Activated CD8-positive, alpha-beta memory T cell treated with anti-CD3 and anti-CD28 coated beads, Interleukin-2, amount 50 U/mL, for 24 hours (primary cell): ENCODE results near the gene NOSIP.
"Not testable (repeated sequence)": the region's sequence is repeated elsewhere in the genome, so short reads cannot be mapped to it uniquely, and the experiment has no call there.

ENCODE experiments used
- DNase-seq: peaks from one replicate; pipeline ENCODE4 v3.0.0-alpha.2; 2020; ENCODE audit errors: extremely low read depth

Gene NOSIP, protein sequence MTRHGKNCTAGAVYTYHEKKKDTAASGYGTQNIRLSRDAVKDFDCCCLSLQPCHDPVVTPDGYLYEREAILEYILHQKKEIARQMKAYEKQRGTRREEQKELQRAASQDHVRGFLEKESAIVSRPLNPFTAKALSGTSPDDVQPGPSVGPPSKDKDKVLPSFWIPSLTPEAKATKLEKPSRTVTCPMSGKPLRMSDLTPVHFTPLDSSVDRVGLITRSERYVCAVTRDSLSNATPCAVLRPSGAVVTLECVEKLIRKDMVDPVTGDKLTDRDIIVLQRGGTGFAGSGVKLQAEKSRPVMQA

DNA sequence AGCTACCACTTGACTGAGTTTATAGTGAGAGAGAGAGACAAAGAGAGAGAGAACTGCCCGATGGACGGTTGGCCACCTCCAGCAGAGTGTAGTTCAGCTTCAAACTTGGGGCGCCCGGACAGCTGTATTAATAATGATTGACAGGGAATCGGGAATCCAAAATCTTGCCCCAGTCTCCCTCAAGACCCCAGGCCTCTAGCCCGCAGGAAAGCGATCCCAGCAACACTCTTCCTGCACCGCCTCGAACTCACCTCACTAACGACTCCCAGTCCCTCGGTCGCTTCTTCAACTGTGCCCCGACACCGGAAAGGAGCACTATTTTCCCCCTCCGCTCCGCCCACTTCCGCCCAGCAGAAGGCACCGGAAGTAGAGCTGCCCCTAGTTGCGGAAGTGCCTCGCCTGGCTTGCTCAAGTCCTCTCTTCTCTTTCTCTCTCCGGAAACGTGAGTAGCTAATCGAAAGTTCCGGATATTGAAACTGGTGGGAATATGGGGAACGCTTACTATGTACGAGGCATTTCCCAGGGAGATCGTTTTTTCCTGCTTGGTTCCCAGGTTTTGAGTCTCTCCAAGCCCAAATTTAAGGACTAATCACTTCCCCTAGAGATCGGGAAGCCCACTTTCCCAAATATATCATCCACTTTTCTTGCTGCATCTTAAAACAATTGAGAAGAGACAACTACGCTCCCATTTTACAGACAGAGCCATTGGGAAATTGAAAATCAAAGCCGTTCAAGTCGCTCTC, at the start of gene NOSIP:
TSS of gene NOSIP (minus strand) at position 293 of the 743 bp plus-strand sequence. CDS start 19,865 bp downstream, outside the sequence.
- peak; percentile 95 for DNase-seq

DNA sequence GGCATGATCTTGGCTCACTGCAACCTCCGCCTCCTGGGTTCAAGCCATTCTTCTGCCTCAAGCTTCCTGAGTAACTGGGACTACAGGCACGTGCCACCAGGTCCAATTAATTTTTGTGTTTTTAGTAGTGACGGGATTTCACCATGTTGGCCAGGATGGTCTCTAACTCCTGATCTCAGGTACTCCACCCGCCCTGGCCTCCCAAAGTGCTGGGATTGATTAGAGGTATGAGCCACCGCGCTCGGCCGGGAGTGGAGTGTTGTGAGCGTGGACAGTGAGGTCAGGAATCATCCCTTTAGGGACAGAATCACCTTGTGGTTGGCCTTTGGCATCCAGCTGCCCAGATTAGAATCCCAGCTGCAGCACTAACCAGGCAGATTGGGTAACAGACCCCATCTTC, 49.3 kb upstream of the NOSIP start:
- no peak for DNase-seq

DNA sequence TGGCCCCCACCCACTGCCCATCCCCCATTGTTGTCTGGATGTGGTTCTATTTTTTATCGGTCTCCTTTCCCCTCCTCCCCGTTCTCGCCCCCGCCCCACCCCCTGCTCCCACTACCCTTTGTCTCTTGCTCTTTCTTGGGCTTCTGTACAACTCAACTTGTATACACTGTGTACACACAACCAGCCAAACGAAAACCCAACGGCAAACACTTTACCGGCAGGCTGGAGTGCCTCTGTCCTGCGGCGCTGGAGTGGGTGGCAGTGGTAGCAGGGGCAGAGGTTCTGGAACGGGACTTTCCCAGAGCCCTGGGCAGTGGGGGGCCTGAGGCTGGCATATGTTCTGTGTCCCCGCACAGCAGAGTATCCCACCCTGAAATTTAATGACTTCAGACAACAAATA, 45.9 kb upstream of the NOSIP start:
- no peak for DNase-seq

DNA sequence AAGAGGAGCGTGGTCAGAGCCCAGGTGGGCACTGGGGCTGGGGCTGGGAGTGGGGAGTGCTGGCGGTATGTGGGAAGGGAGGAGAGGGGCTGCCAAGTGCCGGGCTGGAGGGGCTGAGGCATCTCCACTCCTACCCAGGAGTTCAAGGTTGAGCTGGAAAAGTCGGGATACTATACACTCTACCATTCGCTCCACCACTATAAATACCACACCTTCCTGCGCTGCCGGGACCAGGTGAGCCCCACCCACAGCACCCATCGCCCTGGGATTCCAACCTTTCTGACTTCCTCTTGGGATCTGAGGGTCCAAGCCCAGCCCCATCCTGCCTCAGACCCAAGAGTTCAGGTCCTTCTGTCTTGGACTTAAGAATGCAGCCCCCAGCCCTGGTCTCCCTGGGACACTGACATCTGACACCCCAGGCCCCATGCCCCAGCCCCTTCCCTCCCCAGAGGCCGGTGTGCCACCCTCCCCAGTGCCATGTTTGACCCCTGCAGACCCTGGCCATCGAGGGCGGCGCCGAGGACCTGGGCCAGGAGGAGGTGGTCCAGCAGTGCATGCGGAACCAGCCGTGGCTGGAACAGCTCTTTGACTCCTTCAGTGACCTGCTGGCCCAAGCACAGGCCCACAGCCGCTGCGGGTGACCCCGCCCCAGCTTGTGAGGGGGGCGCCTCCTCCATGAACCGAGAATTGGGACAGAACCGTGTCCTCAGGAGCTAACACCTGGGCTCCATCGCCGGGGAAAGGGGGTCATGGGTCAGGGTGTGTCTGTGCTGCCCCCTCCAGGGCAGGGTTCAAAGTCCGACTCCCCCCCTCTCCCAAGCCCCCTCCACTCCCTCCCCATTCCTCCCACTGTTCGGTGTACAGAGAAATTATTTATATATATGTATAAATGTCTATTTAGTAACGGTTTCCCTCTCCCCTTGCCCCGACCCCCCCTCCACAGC, 44.9 kb upstream of the NOSIP start:
- no peak for DNase-seq

DNA sequence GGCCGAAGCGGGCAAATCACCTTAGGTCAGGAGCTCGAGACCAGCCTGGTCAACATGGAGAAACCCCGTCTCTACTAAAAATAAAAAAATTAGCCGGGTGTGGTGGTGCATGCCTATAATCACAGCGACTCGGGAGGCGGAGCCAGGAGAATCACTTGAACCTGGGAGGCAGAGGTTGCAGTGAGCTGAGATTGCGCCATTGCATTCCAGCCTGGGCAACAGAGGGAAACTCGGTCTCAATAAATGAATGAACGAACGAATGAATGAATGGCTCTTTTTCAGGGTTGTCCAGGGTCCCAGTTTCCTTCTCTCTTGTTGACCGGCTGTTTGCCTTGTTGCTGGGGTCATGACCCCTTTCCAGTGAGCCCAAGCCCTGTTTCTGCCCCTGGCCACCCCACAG, 37.5 kb upstream of the NOSIP start:
- not testable (repeated sequence) for DNase-seq

DNA sequence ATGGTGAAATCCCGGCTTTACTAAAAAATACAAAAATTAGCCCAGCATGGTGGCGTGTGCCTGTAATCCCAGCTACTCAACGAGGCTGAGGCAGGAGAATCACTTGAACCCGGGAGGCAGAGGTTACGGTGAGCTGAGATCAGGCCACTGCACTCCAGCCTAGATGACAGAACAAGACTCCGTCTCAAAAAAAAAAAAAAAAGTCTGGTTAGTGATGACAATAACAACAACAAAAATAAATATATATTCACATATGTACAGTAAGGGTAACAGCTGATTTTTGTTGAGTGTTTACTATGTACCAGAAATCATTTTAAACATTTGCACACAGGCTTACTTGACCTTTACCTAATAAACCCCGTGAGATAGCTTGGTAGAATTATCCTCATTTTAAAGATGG, 36.6 kb upstream of the NOSIP start:
- no peak for DNase-seq

DNA sequence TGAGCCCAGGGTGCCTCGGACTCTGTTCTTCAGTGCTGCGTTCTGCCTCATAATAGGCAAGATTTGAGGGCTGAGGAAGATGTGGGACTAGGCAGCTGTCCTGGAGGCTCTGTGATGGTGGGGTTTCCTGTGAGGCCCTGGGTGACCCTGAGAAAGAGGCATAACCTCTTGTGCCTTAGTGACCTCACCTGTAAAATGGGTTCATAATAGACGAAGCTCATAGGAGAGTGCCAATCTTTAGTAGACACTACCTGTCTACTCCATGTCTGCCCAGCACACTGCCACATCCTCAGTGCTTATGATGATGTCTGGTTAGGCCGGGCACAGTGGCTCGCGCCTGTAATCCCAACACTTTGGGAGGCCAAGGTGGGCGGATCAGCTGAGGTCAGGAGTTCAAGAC, 36.2 kb upstream of the NOSIP start:
- no peak for DNase-seq

DNA sequence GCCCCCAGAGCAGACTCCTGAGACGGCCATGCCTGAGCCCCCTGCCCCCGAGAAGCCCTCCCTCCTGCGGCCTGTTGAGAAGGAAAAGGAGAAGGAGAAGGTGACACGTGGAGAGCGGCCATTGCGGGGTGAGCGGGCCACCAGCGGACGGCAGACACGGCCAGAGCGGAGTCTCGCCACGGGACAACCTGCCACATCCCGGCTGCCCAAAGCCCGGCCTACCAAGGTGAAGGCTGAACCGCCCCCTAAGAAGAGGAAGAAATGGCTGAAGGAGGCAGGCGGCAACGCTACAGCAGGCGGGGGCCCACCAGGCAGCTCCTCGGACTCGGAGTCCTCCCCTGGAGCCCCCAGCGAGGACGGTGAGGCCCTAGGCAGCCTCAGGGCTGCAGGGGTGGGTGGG, 35.5 kb upstream of the NOSIP start:
- no peak for DNase-seq

DNA sequence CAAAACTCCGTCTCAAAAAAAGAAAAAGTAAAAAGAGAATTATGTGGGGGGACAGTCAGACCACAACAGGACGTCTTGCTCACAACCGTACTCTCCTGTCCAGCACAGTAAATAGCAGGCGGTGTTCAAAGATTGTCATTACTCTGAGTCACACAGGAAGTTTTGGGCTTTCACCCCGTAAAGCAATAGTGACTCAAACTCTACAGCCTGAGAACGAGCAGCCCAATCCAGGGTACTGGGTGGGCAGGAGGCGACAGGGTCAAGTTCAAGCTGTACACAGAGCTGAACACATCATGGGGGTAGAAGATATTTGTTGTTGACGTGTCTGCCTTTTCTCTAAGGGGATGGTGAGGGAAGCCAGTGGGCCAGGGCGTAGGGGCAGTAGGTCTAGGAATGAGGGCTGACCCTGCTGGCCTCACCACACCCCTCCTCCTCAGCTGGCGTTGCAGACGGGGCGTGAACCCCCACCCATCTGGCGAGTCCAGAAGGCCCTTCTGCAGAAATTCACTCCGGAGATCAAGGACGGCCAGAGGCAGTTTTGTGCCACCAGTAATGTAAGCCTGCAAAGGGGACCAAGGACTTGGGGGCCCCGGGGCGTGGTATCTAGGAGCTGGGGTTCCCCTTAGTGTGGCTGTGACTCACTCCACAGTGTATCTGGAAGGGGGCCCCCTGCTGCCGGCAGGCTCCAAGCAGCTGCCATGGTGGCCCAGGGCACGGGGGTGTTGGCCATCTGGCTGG, 33.9 kb upstream of the NOSIP start:
- no peak for DNase-seq

DNA sequence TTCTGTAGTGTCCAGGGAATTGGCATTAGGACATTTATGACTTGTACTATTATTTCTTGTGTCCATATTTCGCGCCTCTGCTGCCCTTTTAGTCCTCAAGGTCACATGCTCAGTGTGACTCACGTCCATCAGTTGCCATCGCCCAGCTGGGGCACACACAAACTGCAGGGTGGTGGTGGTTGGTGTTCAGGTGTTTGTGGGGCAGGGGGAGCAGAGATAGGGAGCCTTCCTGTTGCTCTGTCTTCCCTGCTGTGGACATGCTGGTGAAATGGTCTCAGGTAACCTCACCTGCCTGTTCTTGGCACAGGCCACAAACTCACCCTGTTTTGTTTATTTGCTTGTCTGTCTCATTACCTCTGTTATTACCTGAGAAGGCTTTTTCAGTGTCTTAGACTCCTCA, 33.0 kb upstream of the NOSIP start:
- DNase-seq = no peak

DNA sequence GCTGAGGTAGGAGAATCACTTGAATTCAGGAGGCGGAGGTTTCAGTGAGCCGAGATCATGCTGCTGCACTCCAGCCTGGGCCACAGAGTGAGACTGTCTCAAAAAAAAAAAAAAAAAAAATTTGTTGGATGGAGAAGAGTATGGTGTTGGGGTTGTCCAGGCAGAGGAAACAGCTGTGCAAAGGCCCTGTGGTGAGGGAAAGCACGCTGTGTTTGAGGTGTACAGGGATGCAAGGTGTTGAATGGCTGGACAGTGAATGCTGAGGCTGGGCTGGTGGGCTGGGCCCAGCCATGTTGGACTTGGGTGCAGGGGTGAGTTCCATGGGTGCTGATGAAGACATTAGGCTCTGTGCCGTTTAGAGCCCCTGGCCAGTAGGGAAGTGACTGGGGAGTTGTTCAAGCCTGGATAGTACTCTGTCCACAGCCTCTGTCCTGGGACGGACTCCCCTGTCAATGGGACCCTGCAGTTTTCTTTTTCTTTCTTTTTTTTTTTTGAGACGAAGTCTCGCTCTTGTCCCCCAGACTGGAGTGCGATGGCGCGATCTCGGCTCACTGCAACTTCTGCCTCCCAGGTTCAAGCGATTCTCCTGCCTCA, 29.2 kb upstream of the NOSIP start:
- DNase-seq = no peak

DNA sequence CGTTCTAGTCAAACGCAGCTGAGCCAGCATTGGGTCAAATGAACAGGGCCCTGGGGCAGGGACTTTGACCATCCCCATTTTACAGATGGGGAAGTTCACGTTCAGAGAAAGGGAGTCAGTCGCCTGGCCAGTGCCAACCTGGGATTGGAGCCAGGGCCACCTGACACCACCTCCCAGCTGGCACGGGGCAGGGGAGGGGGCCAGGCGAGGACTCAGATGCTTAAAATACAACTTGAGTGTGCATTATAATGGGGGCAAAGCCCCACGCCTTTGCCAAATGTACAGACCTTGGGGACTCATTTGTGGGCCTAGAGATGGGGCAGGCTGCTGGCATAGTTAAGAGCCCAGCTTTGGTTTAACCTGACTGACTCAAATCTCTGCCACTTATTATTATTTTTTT, 25.2 kb upstream of the NOSIP start:
- no peak for DNase-seq

DNA sequence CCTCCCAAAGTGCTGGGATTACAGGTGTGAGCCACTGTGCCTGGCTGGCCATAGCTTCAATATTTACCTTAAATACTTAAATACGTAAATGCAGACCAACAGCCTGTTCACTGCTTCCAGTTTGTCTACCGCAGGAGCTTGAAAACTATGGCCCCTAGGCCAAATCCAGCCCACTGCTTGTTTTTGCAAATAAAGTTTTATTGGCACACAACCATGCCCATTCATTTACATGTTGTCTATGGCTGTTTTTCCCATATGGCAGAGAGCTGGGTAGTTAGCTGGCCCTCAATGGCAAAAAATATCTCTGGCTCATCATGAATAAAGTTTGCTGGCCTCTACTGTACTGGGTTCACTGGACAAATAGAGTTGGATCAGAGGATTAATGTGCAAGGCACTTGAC, 22.4 kb upstream of the NOSIP start:
- no peak for DNase-seq

DNA sequence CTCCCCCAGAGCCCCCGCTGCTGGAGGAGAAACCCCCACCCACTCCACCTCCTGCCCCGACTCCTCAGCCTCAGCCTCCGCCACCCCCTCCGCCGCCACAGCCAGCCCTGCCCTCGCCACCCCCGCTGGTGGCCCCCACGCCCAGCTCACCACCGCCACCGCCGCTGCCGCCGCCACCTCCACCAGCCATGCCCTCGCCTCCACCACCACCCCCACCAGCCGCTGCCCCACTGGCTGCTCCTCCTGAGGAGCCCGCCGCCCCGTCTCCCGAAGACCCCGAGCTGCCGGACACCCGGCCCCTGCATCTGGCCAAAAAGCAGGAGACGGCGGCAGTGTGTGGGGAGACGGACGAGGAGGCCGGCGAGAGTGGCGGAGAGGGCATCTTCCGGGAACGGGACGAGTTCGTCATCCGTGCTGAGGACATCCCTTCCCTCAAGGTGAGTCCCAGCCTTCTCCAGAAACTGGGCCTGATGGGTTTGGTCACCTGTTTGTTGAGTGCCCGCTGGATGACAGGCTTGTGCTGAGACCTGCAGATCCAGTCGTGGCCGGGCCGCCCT, 21.2 kb upstream of the NOSIP start:
- no peak for DNase-seq

DNA sequence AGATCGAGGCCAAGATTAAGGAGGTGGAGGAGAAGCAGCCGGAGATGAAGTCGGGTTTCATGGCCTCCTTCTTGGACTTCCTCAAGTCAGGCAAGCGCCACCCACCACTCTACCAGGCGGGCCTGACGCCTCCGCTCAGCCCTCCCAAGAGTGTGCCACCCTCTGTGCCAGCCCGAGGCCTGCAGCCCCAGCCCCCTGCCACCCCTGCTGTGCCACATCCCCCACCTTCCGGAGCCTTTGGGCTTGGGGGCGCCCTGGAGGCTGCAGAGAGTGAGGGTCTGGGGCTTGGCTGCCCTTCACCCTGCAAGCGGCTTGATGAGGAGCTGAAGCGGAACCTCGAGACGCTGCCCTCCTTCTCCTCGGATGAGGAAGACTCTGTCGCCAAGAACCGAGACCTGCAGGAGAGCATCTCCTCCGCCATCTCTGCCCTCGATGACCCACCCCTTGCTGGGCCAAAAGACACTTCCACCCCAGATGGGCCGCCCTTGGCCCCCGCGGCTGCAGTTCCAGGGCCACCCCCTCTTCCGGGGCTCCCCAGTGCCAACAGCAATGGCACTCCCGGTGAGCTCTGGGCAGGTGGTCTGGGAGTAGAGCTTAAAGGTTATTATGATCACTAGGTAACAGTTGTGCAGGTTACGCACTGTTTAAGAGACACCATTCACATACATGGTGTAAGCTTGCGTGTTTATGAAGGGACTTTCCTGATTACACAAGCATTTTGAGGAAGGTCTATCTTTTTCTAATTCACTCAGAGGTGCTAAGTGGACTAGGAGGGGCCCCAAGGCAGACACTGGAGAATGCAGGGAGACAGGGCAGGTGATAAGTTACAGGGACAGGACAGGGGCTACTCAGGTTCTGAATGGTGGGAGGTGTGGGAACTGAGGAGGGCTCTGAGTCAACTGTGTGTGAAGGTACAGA, 19.3 kb upstream of the NOSIP start:
- no peak for DNase-seq

DNA sequence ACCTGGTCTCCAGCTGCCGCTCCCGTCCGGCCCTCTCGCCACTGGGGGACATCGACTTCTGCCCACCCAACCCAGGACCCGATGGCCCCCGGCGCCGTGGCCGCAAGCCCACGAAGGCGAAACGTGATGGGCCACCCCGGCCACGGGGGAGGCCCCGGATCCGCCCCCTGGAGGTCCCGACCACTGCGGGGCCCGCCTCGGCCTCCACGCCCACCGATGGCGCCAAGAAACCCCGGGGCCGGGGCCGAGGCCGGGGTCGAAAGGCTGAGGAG, 17.3 kb upstream of the NOSIP start:
- no peak for DNase-seq

DNA sequence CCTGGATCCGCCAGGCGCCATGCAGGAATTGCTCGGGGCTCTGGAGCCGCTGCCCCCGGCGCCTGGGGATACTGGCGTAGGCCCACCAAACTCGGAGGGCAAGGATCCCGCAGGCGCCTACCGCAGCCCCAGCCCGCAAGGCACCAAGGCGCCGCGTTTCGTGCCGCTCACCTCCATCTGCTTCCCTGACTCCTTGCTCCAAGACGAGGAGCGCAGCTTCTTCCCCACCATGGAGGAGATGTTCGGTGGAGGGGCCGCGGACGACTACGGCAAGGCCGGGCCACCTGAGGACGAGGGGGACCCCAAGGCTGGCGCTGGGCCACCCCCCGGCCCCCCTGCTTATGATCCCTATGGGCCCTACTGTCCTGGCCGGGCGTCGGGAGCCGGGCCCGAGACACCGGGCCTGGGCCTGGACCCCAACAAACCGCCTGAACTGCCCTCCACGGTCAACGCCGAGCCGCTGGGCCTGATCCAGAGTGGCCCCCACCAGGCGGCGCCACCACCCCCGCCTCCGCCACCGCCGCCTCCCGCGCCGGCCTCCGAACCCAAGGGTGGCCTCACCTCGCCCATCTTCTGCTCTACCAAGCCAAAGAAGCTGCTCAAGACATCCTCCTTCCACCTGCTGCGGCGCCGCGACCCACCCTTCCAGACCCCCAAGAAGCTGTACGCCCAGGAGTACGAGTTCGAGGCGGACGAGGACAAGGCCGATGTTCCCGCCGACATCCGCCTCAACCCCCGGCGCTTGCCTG, 16.8 kb upstream of the NOSIP start:
- DNase-seq = no peak

DNA sequence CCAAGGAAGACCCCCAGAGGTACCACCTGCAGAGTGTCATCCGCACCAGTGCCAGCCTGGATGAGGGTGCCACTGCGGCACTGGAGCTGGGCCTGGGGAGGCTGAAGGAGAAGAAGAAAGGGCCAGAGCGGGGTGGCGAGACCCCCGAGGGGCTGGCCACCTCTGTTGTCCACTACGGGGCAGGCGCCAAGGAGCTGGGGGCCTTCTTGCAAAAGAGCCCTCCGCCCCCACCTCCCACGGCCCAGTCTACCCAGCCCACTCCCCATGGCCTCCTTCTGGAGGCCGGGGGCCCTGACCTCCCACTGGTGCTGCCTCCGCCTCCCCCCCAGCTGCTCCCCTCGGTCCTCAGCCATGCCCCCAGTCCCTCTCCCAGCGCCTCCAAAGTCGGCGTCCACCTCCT, 16.1 kb upstream of the NOSIP start:
- DNase-seq = no peak

DNA sequence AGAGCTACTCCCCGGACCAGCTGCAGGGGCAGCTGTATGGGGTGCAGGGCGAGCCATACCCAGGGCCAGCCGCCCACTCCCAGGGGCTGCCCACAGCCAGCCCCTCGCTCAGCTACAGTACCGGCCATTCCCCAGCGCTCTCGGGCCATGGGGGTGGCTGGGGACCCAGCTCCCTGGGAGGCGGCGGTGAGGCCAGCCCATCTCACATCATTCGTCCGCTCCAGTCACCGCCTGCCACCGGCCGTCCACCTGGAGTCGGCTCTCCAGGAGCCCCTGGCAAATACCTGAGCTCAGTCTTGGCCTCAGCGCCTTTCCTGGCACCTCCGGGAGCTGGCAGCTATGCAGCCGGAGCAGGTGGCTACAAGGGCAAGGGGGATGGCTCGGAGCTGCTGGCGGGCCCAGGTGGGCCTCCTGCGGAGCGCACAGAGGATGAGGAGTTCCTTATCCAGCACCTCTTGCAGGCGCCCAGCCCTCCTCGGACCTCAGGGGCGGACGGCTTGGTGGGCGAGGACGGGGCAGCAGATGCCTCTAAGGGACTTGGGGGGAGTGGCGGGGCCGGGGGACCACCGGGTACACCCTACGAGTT, 15.6 kb upstream of the NOSIP start:
- no peak for DNase-seq
